SK-N-SH (cell line): ENCODE measurements around the gene CRACR2B. TPM values are rescaled to one million over a fixed set of nuclear protein-coding genes. Genes with fewer than 3 reads are reported as not detected.

Experiments used
- CTCF ChIA-PET: fragments of 300-600, 350-600 bp; formaldehyde crosslinking; extraction: SDS; loops from one replicate; lab custom pipeline; 2021; lab: Yijun Ruan, JAX
- POLR2A ChIA-PET: fragments of 350-600 bp; sonication (Branson Sonifier 250); formaldehyde crosslinking; extraction: SDS; loops from one replicate; lab custom pipeline; 2020; ENCODE audit warnings: antibody characterized with exemption, inconsistent platforms; lab: Yijun Ruan, JAX
- DNase-seq: peaks from one replicate; pipeline ENCODE4 v3.0.0; 2012
- H2AFZ ChIP-seq: fragments of 200-600 bp; sonication (generic); 2 replicates; pipeline ENCODE4 v1.8.1; 2016; ENCODE audit warnings: antibody characterized with exemption, mild to moderate bottlenecking, low read depth
- H3F3A ChIP-seq: fragments of 200-600 bp; sonication (generic); replicated peaks from 2 replicates; pipeline ENCODE3; 2016; ENCODE audit warnings: antibody characterized with exemption, mild to moderate bottlenecking; ENCODE audit not compliant: insufficient read depth
- H3K27ac ChIP-seq, 2 experiments: fragments of 200-500 bp in 1 of 2; fragments of 200-600 bp in 1 of 2; sonication (Bioruptor generic) in 1 of 2; sonication (generic), shearing (Covaris generic) in 1 of 2; 2 replicates each; pipeline versions ENCODE4 v1.5.1 to v1.6.1; 2014 to 2016; ENCODE audit warnings: low read depth in 2 of 2, inconsistent platforms in 1 of 2, low read length in 1 of 2, mild to moderate bottlenecking in 1 of 2, mixed read lengths in 1 of 2
- H3K27me3 ChIP-seq: fragments of 200-600 bp; sonication (generic), shearing (Covaris generic); 2 replicates; pipeline ENCODE4 v1.6.1; 2016; ENCODE audit warnings: mixed run types; ENCODE audit not compliant: insufficient read depth
- H3K36me3 ChIP-seq, 2 experiments: fragments of 200-500 bp in 1 of 2; fragments of 200-600 bp in 1 of 2; sonication (Bioruptor generic) in 1 of 2; sonication (generic) in 1 of 2; replicated peaks in 1 of 2; 2 replicates each; pipeline versions ENCODE3 to v1.5.1; 2014 to 2016; ENCODE audit warnings: low read length in 1 of 2, mild to moderate bottlenecking in 1 of 2; ENCODE audit not compliant: insufficient read depth in 2 of 2, control insufficient read depth in 1 of 2
- H3K4me1 ChIP-seq, 2 experiments: fragments of 200-500 bp in 1 of 2; fragments of 200-600 bp in 1 of 2; sonication (Bioruptor generic) in 1 of 2; sonication (generic), shearing (Covaris generic) in 1 of 2; 2 replicates each; pipeline versions ENCODE4 v1.5.1 to v1.6.1; 2014 to 2016; ENCODE audit warnings: low read depth in 1 of 2, low read length in 1 of 2, mixed run types in 1 of 2; ENCODE audit not compliant: insufficient read depth in 2 of 2, control insufficient read depth in 1 of 2
- H3K4me2 ChIP-seq: fragments of 200-600 bp; sonication (generic), shearing (Covaris generic); 2 replicates; pipeline ENCODE4 v1.6.1; 2017; ENCODE audit warnings: mixed run types
- H3K4me3 ChIP-seq, 2 experiments: fragments of 200-500 bp in 1 of 2; fragments of 200-600 bp in 1 of 2; sonication (Bioruptor generic) in 1 of 2; sonication (generic), shearing (Covaris generic) in 1 of 2; 2 replicates each; pipeline versions ENCODE4 v1.5.1 to v1.8.1; 2014 to 2016; ENCODE audit warnings: low read depth in 2 of 2, inconsistent platforms in 1 of 2, low read length in 1 of 2, mild to moderate bottlenecking in 1 of 2, mixed read lengths in 1 of 2, moderate library complexity in 1 of 2
- H3K79me2 ChIP-seq: fragments of 200-600 bp; sonication (generic); 2 replicates; pipeline ENCODE4 v1.8.1; 2017; ENCODE audit warnings: mild to moderate bottlenecking; ENCODE audit not compliant: insufficient read depth
- H3K9ac ChIP-seq: fragments of 200-600 bp; sonication (generic); 2 replicates; pipeline ENCODE4 v1.6.1; 2017; ENCODE audit warnings: mixed run types
- H3K9me2 ChIP-seq: fragments of 200-600 bp; sonication (generic); 2 replicates; pipeline ENCODE4 v1.6.1; 2017; ENCODE audit warnings: mixed run types
- H3K9me3 ChIP-seq: fragments of 200-600 bp; sonication (generic); 2 replicates; pipeline ENCODE4 v1.6.1; 2017; ENCODE audit warnings: mixed run types, mild to moderate bottlenecking, moderate library complexity
- H4K20me1 ChIP-seq: fragments of 200-600 bp; sonication (generic); 2 replicates; pipeline ENCODE4 v1.6.1; 2017; ENCODE audit warnings: mild to moderate bottlenecking, mixed run types; ENCODE audit not compliant: insufficient read depth
- ELF1 ChIP-seq: IDR thresholded peaks from 2 replicates; pipeline ENCODE4 v1.4.0; 2012
- EP300 ChIP-seq, 2 experiments: IDR thresholded peaks; 2 replicates each; pipeline versions ENCODE4 v1.4.0 to v1.6.1; 2012; ENCODE audit warnings: borderline replicate concordance in 1 of 2, low read depth in 1 of 2, low read length in 1 of 2
- FOSL2 ChIP-seq: IDR thresholded peaks from 2 replicates; pipeline ENCODE4 v1.4.0; 2012; ENCODE audit warnings: low read depth, mild to moderate bottlenecking, moderate library complexity, borderline replicate concordance
- FOXJ3 ChIP-seq: sonication (generic); formaldehyde crosslinking; IDR thresholded peaks from 2 replicates; pipeline ENCODE4 v1.5.1; 2020; ENCODE audit warnings: mild to moderate bottlenecking, missing genetic modification reagents
- GABPA ChIP-seq: IDR thresholded peaks from 2 replicates; pipeline ENCODE4 v1.4.0; 2012; ENCODE audit warnings: low read depth, mild to moderate bottlenecking
- GATA2 ChIP-seq: sonication (generic); formaldehyde crosslinking; IDR thresholded peaks from 2 replicates; pipeline ENCODE4 v1.5.0; 2020; ENCODE audit warnings: mild to moderate bottlenecking, missing genetic modification reagents
- MEF2A ChIP-seq: IDR thresholded peaks from 2 replicates; pipeline ENCODE4 v1.4.0; 2012; ENCODE audit warnings: low read depth, borderline replicate concordance
- NFIC ChIP-seq: IDR thresholded peaks from 2 replicates; pipeline ENCODE4 v1.4.0; 2012; ENCODE audit warnings: borderline replicate concordance
- NRF1 ChIP-seq: IDR thresholded peaks from 2 replicates; pipeline ENCODE4 v1.6.1; 2012; ENCODE audit warnings: low read depth, mild to moderate bottlenecking, low read length
- POLR2AphosphoS5 ChIP-seq: IDR thresholded peaks from 2 replicates; pipeline ENCODE4 v1.6.1; 2012; ENCODE audit warnings: low read depth, low read length
- RAD21 ChIP-seq: IDR thresholded peaks from 2 replicates; pipeline ENCODE4 v1.6.1; 2012; ENCODE audit warnings: mild to moderate bottlenecking, low read length
- RXRA ChIP-seq: IDR thresholded peaks from 2 replicates; pipeline ENCODE4 v1.4.0; 2012; ENCODE audit warnings: low read depth, mild to moderate bottlenecking, borderline replicate concordance
- WGBS: methylation state at CpG from one replicate; pipeline ENCODE4 v1.1.6; 2017; ENCODE audit warnings: low lambda C conversion rate; 5-methylcytosine and 5-hydroxymethylcytosine counted together
- polyA plus RNA-seq, 3 experiments: library from polyadenylated mRNA; depleted of rRNA; stranded (reverse); fragments of >200 nt; gene quantifications; 2 replicates each; pipeline ENCODE4 v1.2.3, GENCODE V29; 2012

Gene CRACR2B
- polyA plus RNA-seq, 1 of the 3 experiments (the other 2 are of a cell fraction): 1.1 TPM

GRCh38 chr11:861105-861479 is 33.4 kb downstream of the CRACR2B start:
- ChIA-PET POLR2A (no interaction called here), CTCF (interaction anchor here (0.9 to 4.0 kb wide), 2 partner anchors 10 to 13 kb away, joined by 3 to 24 read pairs; no protein-coding TSS in a partner anchor)
- H3K36me3 ChIP-seq: peaks cover 0 to 18% of the 10 kb centered on the region in 2 experiments
- no peaks in the 10 kb centered on the region for H3F3A ChIP-seq
- no peaks in the 10 kb centered on the region for H3K9me2 ChIP-seq
- no peak overlapping the region for H3K27ac ChIP-seq
- no peak overlapping the region for H3K4me2 ChIP-seq
- no peak overlapping the region for H2AFZ ChIP-seq
- H3K79me2 ChIP-seq: peaks cover 9% of the 10 kb centered on the region; the same call in 1 of the 2 replicates
- 97% methylated on average over 14 of the region's 14 CpGs for WGBS
- H4K20me1 ChIP-seq: peaks cover 40% of the 10 kb centered on the region
- no peaks in the 10 kb centered on the region for H3K27me3 ChIP-seq
- no peak overlapping the region for H3K9ac ChIP-seq
- H3K4me3 ChIP-seq: no peak overlapping the region
- peaks cover 10 to 61% of the 10 kb centered on the region in 2 experiments; a peak in 2 of 4 replicates for H3K4me1 ChIP-seq
- TF ChIP-seq ELF1: no peak
- TF ChIP-seq NFIC: no peak
- TF ChIP-seq RAD21: no peak
- no peaks in the 10 kb centered on the region for H3K9me3 ChIP-seq
- DNase-seq: no peak

- Histone ChIP-seq H3K4me1 (peaks cover 10 to 50% of the 10 kb centered on the region in 2 experiments; a peak in 2 of 4 replicates), H3K79me2 (peaks cover 7% of the 10 kb centered on the region; the same call in 1 of the 2 replicates), H3K36me3 (peaks cover 0 to 24% of the 10 kb centered on the region in 2 experiments), H3K9ac (no peak overlapping the region), H3K4me2 (no peak overlapping the region), H3K9me3 (no peaks in the 10 kb centered on the region), H3K27me3 (no peaks in the 10 kb centered on the region), H3K9me2 (no peaks in the 10 kb centered on the region), H2AFZ (no peak overlapping the region), H3F3A (no peaks in the 10 kb centered on the region), H3K27ac (no peak overlapping the region), H4K20me1 (peaks cover 38% of the 10 kb centered on the region), H3K4me3 (no peak overlapping the region)
- DNase-seq: peak; percentile 60
- WGBS: 79% methylated on average over 16 of the region's 20 CpGs
- POLR2A ChIA-PET: interaction anchor here (0.7 kb wide), 1 partner anchor 166 kb away, joined by 4 read pairs; no protein-coding TSS in a partner anchor
- CTCF ChIA-PET: interaction anchor here (1.6 to 4.0 kb wide), 2 partner anchors 14 to 90 kb away, joined by 4 to 24 read pairs; no protein-coding TSS in a partner anchor
- TF ChIP-seq EP300 (IDR thresholded peaks at IDR 0.05; ENCODE audit: borderline replicate concordance in 1 of 2, low read depth in 1 of 2, low read length in 1 of 2): no peak
- TF ChIP-seq POLR2AphosphoS5: 0 out of 2 replicates have a peak, but pooled peaks have one; percentile 19
- TF ChIP-seq FOXJ3 (CRISPR knock-in tag): no peak
- TF ChIP-seq NFIC: 0 out of 2 replicates have a peak, but pooled peaks have one; percentile 6
- TF ChIP-seq GATA2 (CRISPR knock-in tag): no peak
- TF ChIP-seq FOSL2: no peak
- TF ChIP-seq RXRA: no peak
- TF ChIP-seq, all 33 proteins: peak for 2
Measured at GRCh38 chr11:862081-862661, 34.5 kb downstream of the CRACR2B start.

GRCh38 chr11:862696-863022 is 34.9 kb downstream of the CRACR2B start:
- Histone ChIP-seq H3K27ac (no peak overlapping the region; a peak in 1 of 4 replicates), H3K9ac (no peak overlapping the region), H3K4me2 (no peak overlapping the region), H3K79me2 (peaks cover 7% of the 10 kb centered on the region; the same call in 1 of the 2 replicates), H2AFZ (no peak overlapping the region), H4K20me1 (peaks cover 36% of the 10 kb centered on the region), H3F3A (peaks cover 3% of the 10 kb centered on the region), H3K36me3 (peaks cover 0 to 24% of the 10 kb centered on the region in 2 experiments), H3K27me3 (no peaks in the 10 kb centered on the region), H3K9me3 (no peaks in the 10 kb centered on the region)
- TF ChIP-seq MEF2A (no peak), GABPA (no peak), NRF1 (no peak), RAD21 (no peak), GATA2 (CRISPR knock-in tag) (no peak)
- TF ChIP-seq, all 33 proteins: peak for 0
- Histone ChIP-seq H3K9me2 (no peaks in the 10 kb centered on the region), H3K4me3 (no peak overlapping the region), H3K4me1 (peaks cover 10 to 48% of the 10 kb centered on the region in 2 experiments; a peak in 2 of 4 replicates)
- WGBS: 92% methylated on average over 6 of the region's 12 CpGs
- ChIA-PET POLR2A (no interaction called here), CTCF (interaction anchor here (1.6 to 4.0 kb wide), 2 partner anchors 15 to 90 kb away, joined by 4 to 24 read pairs; no protein-coding TSS in a partner anchor)
- DNase-seq: no peak
